Measurements from ENCODE around the gene ZMAT5.

ZMAT5 gene

DNA sequence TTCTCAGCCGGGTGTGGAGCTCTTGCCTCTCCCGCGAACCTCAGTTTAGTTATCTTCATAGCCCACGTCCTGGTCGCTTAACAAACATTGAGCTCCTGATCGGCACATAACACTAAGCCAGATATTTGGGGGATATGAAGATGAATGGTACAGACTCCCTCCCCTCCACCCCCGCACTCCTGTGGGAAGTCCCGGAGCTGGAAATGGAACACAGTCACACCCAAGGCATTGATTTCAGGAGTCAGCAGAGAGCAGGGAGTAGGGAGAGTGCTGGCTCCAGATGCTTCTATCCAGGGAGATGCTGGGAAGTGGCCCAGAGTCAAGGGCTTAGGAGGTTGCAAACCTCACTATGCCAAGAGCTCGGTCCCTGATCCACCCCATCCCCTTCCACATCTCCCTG lies 73.1 kb downstream of the ZMAT5 start:
- Histone ChIP-seq H3K36me3 (replicated peaks) (peaks cover 28% of the 10 kb centered on the region), H3K27me3 (replicated peaks) (no peaks in the 10 kb centered on the region), H3K4me3 (ENCODE audit: low read depth, low read length) (no peak overlapping the region), H3K27ac (no peak overlapping the region)
- no peak for DNase-seq
- in situ Hi-C loops (cut with HindIII; ENCODE audit: low pct_ligation_motif_present, low sequenced_read_pairs): no loop called here
- TF ChIP-seq, protein P1, sequence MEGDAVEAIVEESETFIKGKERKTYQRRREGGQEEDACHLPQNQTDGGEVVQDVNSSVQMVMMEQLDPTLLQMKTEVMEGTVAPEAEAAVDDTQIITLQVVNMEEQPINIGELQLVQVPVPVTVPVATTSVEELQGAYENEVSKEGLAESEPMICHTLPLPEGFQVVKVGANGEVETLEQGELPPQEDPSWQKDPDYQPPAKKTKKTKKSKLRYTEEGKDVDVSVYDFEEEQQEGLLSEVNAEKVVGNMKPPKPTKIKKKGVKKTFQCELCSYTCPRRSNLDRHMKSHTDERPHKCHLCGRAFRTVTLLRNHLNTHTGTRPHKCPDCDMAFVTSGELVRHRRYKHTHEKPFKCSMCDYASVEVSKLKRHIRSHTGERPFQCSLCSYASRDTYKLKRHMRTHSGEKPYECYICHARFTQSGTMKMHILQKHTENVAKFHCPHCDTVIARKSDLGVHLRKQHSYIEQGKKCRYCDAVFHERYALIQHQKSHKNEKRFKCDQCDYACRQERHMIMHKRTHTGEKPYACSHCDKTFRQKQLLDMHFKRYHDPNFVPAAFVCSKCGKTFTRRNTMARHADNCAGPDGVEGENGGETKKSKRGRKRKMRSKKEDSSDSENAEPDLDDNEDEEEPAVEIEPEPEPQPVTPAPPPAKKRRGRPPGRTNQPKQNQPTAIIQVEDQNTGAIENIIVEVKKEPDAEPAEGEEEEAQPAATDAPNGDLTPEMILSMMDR (IDR thresholded peaks at IDR 0.05; ENCODE audit: low read depth, low read length, missing control alignments): no peak

DNA sequence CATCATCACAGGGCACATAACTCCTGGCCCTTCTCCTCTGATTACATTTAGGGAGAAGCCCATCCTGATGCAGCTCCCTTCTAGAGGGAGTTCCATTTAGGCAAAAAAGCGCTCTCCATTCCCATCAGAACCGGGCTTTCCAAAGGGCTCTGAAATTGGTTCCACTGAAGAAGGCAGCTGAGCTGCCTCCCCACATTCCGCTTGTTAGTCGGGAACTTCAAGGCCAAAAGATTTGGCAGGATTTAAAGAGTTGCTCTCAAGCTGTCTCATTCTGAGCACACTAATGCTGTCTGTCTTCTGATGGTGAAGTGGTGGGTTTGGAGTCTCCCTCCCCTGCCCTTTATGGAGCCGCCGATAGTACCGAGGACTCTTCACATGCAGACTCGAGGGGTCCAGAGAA lies 73.6 kb downstream of the ZMAT5 start:
- Histone ChIP-seq H3K27ac (no peak overlapping the region), H3K27me3 (replicated peaks) (no peaks in the 10 kb centered on the region), H3K36me3 (replicated peaks) (peaks cover 31% of the 10 kb centered on the region), H3K4me3 (ENCODE audit: low read depth, low read length) (no peak overlapping the region)
- no peak for DNase-seq
- in situ Hi-C loops (cut with HindIII; ENCODE audit: low pct_ligation_motif_present, low sequenced_read_pairs): no loop called here
- TF ChIP-seq, protein P1 (IDR thresholded peaks at IDR 0.05; ENCODE audit: low read depth, low read length, missing control alignments): no peak

DNA sequence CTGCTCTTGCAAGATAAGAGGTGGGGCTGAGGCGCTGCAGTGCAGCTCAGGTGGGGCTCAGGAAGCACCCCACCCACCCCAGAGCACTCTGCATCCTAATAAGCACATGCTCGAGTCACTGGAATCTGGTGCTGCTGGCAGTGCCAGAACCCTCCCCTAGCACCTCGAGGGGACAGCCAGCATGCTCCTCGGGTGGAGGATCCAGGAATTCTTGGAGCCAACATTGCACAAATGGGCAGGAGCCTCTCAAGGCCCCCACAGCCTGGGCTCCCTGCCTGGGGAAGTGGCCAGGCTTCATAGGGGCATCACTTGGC lies 74.5 kb downstream of the ZMAT5 start:
- H3K4me3 ChIP-seq (ENCODE audit: low read depth, low read length): no peak overlapping the region
- H3K36me3 ChIP-seq (replicated peaks): peaks cover 38% of the 10 kb centered on the region
- DNase-seq: no peak
- TF ChIP-seq, protein P1 (IDR thresholded peaks at IDR 0.05; ENCODE audit: low read depth, low read length, missing control alignments): no peak
- no peaks in the 10 kb centered on the region for H3K27me3 ChIP-seq (replicated peaks)
- H3K27ac ChIP-seq: no peak overlapping the region
- in situ Hi-C loops (cut with HindIII; ENCODE audit: low pct_ligation_motif_present, low sequenced_read_pairs): no loop called here

DNA sequence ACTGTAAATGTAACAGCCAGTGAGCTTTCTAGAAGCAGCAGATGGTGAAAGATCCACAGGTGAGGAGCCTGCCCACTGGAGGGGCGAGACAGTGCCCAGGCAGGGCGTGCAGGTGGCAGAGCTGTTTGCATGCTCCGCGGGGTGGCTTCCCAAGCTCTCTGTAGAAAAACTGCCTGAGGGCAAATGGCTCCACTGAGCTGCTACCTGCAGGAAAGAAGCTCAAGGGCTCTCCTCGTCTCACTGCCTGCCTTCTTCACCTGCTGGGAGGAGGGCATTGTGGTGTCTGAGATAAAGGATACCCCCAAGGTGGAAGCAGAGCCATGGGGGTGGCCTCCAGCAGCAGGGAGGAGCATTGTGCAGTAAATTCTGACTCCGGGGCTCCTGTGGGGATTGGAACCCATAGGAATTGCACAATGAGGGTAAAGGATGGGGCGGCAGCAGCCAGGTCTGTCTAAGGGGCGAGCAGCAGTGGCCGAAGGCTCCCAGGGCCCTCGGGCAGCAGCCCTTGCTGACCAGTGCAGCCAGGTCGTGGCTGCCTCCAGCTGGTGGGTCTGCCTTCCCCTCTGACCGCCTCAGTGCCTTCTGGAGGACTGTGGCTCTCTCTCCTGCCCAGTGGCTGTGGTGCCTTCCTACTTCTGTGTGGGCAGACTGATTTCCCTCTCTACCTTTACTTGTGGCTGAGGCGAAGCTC lies 75.0 kb downstream of the ZMAT5 start:
- in situ Hi-C loops (cut with HindIII; ENCODE audit: low pct_ligation_motif_present, low sequenced_read_pairs): no loop called here
- TF ChIP-seq, protein P1 (IDR thresholded peaks at IDR 0.05; ENCODE audit: low read depth, low read length, missing control alignments): no peak
- DNase-seq: no peak
- no peak overlapping the region for H3K27ac ChIP-seq
- no peak overlapping the region for H3K4me3 ChIP-seq (ENCODE audit: low read depth, low read length)
- H3K27me3 ChIP-seq (replicated peaks): no peaks in the 10 kb centered on the region
- H3K36me3 ChIP-seq (replicated peaks): peaks cover 40% of the 10 kb centered on the region

DNA sequence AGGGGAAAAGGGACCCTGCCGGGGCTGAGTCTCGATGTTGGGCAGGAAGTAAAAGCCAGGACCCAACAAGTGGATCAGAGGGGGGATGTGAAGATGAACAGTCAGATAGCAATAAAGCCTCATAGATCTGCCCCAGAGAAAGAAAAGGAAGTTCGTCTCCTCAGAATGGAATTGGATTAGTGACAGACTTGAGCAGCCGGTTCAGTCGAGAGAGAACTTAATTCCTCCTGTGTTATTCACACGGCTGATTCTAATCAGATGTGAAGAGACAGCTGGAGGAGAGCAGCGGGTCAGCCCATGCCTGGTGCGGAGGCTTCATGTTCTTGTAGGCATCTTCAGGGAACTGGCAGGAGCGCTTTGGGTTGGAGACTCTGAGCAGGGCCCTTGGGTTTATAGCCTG lies 76.3 kb downstream of the ZMAT5 start:
- DNase-seq: no peak
- in situ Hi-C loops (cut with HindIII; ENCODE audit: low pct_ligation_motif_present, low sequenced_read_pairs): no loop called here
- H3K27me3 ChIP-seq (replicated peaks): no peaks in the 10 kb centered on the region
- TF ChIP-seq, protein P1 (IDR thresholded peaks at IDR 0.05; ENCODE audit: low read depth, low read length, missing control alignments): no peak
- no peak overlapping the region for H3K4me3 ChIP-seq (ENCODE audit: low read depth, low read length)
- H3K36me3 ChIP-seq (replicated peaks): peaks cover 40% of the 10 kb centered on the region
- H3K27ac ChIP-seq: no peak overlapping the region

DNA sequence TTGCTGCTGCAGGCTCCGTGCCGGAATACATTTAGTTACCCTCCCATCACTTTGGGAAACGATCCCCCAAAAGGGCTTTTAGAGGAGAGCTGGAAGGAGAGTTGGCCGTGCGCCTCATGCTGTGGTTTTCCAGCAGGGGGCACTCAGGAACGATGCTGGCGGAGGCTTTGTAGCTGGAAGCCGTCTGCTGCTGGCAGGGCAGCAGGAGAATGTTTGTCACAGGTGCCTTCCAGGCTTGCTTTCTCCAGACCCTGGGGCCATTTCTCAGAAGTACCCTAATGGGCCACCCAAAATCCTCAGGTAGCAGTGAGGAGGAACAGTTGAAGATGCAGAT lies 77.0 kb downstream of the ZMAT5 start:
- TF ChIP-seq, protein P1 (IDR thresholded peaks at IDR 0.05; ENCODE audit: low read depth, low read length, missing control alignments): peak; percentile 93
- peak; percentile 22 for DNase-seq

More for the DNA sequence above, 77.0 kb downstream of the ZMAT5 start:
- no peak overlapping the region for H3K4me3 ChIP-seq (ENCODE audit: low read depth, low read length)
- peaks cover 35% of the 10 kb centered on the region for H3K36me3 ChIP-seq (replicated peaks)
- H3K27me3 ChIP-seq (replicated peaks): no peaks in the 10 kb centered on the region
- no peak overlapping the region for H3K27ac ChIP-seq
- in situ Hi-C loops (cut with HindIII; ENCODE audit: low pct_ligation_motif_present, low sequenced_read_pairs): no loop called here

Measured in brain microvascular endothelial cell (primary cell).